PC-3 (cell line): ENCODE data around the gene SDK2.

Experiments
- CTCF ChIP-seq: fragments of 300-600 bp; sonication (generic); conservative IDR thresholded peaks from 2 replicates; pipeline ENCODE4 v1.5.1; 2017; ENCODE audit warnings: antibody characterized with exemption, low read depth, mild to moderate bottlenecking, low read length
- EZH2phosphoT487 ChIP-seq: fragments of 300-600 bp; sonication (generic); IDR thresholded peaks from 2 replicates; pipeline ENCODE4 v1.6.1; 2018; ENCODE audit warnings: mild to moderate bottlenecking, antibody characterized with exemption, low read length, borderline replicate concordance

GRCh38 chr17:73371836-73372235 is 272.4 kb downstream of the SDK2 start:
- no peak for TF ChIP-seq CTCF
- no peak for TF ChIP-seq EZH2phosphoT487
